HEK293 (cell line): ENCODE data around the gene SMNDC1.

Experiments
- ZNF10 ChIP-seq: fragments of 450-650 bp; formaldehyde crosslinking; IDR thresholded peaks from 2 replicates; pipeline ENCODE4 v1.5.1; 2017; ENCODE audit warnings: missing biosample characterization, missing genetic modification characterization
- ZNF266 ChIP-seq: fragments of 450-650 bp; formaldehyde crosslinking; IDR thresholded peaks from 2 replicates; pipeline ENCODE4 v1.5.1; 2016; ENCODE audit warnings: missing biosample characterization, missing genetic modification characterization, low read depth
- TF ChIP-seq, protein P1 (sequence below): fragments of 450-650 bp; formaldehyde crosslinking; IDR thresholded peaks from 2 replicates; pipeline ENCODE4 v1.5.1; 2016; ENCODE audit warnings: missing biosample characterization, missing genetic modification characterization
- TF ChIP-seq, protein P2 (sequence below): fragments of 450-650 bp; formaldehyde crosslinking; IDR thresholded peaks from 2 replicates; pipeline ENCODE4 v1.5.1; 2016; ENCODE audit warnings: missing biosample characterization, missing genetic modification characterization

DNA sequence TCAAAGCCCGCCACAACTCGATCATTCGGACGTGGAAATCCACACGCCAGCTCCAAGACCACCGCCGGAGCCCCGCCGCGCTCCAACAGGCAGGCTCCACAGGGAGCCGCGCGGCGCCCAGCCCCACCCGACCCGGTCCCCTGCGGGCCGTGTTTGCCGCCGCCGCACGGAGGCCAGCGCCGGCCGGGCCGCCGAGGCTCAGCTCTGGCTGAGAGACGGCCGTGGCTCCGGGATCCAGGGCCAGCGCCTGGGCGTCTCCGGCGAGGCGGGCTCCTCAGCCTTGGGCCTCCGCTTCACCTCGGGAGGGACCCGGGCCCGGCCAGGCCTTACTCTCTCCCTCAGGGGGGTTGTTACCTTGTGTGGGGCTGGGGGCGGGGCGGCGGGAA lies 333 bp downstream of the SMNDC1 start:
- TF ChIP-seq, protein P1, sequence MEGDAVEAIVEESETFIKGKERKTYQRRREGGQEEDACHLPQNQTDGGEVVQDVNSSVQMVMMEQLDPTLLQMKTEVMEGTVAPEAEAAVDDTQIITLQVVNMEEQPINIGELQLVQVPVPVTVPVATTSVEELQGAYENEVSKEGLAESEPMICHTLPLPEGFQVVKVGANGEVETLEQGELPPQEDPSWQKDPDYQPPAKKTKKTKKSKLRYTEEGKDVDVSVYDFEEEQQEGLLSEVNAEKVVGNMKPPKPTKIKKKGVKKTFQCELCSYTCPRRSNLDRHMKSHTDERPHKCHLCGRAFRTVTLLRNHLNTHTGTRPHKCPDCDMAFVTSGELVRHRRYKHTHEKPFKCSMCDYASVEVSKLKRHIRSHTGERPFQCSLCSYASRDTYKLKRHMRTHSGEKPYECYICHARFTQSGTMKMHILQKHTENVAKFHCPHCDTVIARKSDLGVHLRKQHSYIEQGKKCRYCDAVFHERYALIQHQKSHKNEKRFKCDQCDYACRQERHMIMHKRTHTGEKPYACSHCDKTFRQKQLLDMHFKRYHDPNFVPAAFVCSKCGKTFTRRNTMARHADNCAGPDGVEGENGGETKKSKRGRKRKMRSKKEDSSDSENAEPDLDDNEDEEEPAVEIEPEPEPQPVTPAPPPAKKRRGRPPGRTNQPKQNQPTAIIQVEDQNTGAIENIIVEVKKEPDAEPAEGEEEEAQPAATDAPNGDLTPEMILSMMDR (tag by site-specific recombination), result no peak
- TF ChIP-seq ZNF10 (tag by site-specific recombination) (no peak), ZNF266 (tag by site-specific recombination) (no peak)
- TF ChIP-seq, protein P2, sequence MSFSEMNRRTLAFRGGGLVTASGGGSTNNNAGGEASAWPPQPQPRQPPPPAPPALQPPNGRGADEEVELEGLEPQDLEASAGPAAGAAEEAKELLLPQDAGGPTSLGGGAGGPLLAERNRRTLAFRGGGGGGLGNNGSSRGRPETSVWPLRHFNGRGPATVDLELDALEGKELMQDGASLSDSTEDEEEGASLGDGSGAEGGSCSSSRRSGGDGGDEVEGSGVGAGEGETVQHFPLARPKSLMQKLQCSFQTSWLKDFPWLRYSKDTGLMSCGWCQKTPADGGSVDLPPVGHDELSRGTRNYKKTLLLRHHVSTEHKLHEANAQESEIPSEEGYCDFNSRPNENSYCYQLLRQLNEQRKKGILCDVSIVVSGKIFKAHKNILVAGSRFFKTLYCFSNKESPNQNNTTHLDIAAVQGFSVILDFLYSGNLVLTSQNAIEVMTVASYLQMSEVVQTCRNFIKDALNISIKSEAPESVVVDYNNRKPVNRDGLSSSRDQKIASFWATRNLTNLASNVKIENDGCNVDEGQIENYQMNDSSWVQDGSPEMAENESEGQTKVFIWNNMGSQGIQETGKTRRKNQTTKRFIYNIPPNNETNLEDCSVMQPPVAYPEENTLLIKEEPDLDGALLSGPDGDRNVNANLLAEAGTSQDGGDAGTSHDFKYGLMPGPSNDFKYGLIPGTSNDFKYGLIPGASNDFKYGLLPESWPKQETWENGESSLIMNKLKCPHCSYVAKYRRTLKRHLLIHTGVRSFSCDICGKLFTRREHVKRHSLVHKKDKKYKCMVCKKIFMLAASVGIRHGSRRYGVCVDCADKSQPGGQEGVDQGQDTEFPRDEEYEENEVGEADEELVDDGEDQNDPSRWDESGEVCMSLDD (tag by site-specific recombination), result no peak
